ENCODE results near the gene PELI1. TPM values are rescaled to one million over a fixed set of nuclear protein-coding genes. Genes with fewer than 3 reads are reported as not detected.

Gene PELI1
- total RNA-seq, 1 donor = 5.8 TPM

DNA sequence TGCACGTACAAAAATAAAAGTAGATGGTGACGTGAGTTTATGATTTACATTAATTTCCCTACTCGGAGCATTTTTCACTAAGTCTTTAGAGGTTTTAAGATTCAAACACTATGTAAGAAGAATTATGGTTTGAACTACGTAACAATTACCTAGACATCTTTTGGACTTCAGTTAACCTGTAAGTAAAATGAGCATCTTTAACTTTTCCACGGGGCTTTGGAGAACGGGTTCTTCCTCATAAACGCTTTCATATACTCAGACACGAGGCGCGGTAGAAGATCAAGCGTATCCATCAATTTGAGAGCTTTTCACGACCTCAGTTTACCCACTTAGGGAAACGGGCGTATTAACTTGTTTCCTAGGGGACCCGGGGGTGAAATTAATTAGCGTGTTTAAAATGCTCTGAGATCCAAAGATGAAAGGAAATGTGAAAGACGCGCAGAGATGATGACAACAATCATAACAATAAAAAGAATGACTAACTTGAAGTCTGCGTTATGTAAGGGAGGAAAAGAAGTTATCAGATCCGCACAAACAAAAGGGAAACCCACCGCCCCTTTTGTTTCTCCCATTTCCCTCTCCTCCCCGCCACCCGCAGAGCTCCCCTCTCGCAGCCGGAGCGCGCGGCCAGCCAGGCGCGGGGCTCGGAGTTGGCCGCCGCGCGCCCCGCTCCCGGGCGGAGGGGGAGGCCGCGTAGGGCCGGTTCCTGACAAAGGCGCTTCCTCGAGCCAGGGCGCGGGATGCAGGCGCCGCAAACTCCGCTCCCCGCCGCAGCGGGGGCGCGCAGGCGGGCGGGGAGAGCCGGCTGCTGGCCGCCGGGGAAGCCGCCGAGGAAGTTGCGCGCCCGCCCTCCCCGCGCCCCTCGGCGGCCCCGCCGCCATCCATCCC lies 807 bp downstream of the PELI1 start:
- TF ChIP-seq, protein P1, sequence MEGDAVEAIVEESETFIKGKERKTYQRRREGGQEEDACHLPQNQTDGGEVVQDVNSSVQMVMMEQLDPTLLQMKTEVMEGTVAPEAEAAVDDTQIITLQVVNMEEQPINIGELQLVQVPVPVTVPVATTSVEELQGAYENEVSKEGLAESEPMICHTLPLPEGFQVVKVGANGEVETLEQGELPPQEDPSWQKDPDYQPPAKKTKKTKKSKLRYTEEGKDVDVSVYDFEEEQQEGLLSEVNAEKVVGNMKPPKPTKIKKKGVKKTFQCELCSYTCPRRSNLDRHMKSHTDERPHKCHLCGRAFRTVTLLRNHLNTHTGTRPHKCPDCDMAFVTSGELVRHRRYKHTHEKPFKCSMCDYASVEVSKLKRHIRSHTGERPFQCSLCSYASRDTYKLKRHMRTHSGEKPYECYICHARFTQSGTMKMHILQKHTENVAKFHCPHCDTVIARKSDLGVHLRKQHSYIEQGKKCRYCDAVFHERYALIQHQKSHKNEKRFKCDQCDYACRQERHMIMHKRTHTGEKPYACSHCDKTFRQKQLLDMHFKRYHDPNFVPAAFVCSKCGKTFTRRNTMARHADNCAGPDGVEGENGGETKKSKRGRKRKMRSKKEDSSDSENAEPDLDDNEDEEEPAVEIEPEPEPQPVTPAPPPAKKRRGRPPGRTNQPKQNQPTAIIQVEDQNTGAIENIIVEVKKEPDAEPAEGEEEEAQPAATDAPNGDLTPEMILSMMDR (IDR thresholded peaks at IDR 0.05; ENCODE audit: insufficient read depth, low read length) = no peak
- peak overlapping the region; percentile 82 for H3K4me3 ChIP-seq (ENCODE audit: low read depth, low read length)
- peak; percentile 51 for DNase-seq (ENCODE audit: low read depth)

DNA sequence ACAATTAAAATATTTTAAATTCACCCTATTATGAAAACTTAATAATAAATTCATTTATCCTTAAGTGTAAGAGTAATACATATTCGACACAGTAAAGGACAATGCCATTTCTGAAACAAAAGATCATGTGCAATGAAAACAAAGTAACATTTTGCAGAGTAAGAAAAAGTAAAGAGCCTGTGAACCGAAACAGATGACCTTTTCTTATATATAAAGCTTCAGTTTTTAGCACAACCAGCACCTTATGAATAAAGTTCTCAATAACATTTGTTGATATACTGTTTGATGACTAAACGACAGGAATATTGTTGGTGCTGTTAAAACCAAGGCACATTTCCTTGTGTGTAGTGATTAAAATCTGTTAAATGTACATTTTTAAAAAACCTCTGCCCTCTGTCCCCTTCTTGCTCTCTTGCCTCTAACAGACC lies 1.5 kb downstream of the PELI1 start:
- TF ChIP-seq, protein P1 (IDR thresholded peaks at IDR 0.05; ENCODE audit: insufficient read depth, low read length) = no peak
- H3K4me3 ChIP-seq (ENCODE audit: low read depth, low read length) = peak overlapping the region; percentile 82
- peak; percentile 37 for DNase-seq (ENCODE audit: low read depth)

DNA sequence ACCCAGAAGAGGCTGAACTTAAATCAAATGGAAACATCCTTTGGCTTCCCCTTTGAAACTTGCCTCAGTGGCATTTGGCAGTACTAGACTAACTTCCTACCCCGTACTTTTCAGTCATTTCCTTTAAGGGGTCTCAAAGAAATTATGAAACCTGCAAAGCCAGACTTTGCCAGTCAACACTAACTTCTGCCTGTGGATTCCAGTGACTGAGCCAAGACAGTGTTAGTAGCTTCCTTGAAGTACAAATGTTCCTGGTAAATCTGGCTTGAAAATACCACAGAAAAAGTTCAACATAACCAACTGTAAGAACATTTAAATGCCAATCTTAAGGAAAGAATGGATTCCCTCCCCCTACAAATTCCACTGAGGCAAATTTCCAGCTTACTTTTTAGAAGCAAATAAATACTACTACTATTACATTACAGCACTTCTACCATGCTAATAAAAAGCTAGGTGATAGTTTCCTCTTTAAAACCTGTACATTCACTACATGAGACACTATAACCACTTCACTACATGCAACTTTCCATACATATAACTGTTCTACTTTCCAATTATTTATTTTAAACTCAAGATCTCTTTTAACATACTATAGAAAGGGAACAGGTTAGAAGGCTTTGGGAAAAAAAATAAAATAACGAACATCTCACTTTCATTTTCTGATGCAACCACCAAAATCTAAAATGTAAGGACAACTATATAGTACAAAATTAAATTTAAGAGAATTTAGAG lies 2.4 kb downstream of the PELI1 start:
- DNase-seq (ENCODE audit: low read depth) = peak; percentile 58
- peak overlapping the region; percentile 82 for H3K4me3 ChIP-seq (ENCODE audit: low read depth, low read length)
- TF ChIP-seq, protein P1 (IDR thresholded peaks at IDR 0.05; ENCODE audit: insufficient read depth, low read length) = no peak

DNA sequence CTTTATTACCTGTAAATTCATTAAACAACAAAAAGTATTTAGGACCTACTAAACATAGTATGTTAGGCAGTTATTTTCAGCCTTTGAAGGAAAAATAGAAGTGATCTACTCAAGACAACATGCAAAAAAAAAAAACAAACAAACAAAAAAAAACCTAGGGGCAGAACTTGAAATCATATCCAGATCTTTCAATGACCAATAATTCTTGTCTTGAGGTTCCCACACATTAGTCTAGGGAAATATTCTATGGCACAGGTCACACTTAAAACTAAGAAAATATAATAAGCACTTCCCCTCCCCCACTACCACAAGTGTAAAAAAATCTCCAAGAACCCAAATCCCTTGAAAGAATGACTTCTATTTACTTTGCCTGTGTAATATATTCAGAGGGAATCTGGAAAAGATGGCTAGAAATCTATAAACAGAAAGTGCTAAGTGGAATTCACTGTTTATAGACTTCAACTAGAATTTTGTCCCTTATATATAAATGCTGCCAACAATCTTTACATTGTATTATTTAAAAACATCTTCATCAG lies 3.5 kb downstream of the PELI1 start:
- DNase-seq (ENCODE audit: low read depth) = no peak
- no peak overlapping the region for H3K4me3 ChIP-seq (ENCODE audit: low read depth, low read length)
- TF ChIP-seq, protein P1 (IDR thresholded peaks at IDR 0.05; ENCODE audit: insufficient read depth, low read length) = no peak

DNA sequence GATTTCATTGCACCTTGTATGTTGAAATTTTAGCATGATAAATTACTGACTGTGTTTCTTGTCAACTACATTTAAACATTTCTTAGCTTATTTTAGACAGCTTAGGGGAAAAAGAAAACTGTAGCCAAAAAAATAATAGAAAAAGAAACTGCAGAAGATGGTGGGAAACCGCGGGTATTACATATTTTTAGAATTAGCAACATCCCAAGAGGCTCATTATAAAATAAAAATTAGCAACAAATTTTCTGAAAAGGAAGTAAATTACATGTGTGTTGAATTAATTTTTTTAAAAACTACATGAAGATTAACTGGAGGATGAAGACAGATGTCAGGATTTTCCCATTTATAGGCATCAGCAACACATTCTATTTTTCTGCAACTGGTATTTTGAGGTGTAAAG lies 4.3 kb downstream of the PELI1 start:
- no peak for DNase-seq (ENCODE audit: low read depth)
- TF ChIP-seq, protein P1 (IDR thresholded peaks at IDR 0.05; ENCODE audit: insufficient read depth, low read length) = no peak
- H3K4me3 ChIP-seq (ENCODE audit: low read depth, low read length) = no peak overlapping the region

DNA sequence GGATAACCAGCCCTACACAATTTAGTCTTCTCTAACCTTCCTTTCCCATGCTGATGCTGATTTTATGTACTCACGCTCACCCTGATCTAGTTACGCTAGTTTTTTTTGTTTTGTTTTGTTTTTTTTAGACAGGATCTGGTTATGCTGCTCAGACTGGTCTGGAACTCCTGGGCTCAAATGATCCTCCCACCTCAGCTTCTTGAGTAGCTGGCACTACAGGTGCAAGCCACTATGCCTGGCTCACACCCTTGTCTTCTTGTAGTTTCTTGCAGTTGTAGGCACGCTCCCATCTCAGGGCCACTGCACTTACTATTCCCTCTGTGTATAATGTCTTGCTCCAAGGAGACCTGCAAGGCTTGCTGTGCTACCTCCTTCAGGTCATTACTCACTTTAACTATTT lies 6.2 kb downstream of the PELI1 start:
- TF ChIP-seq, protein P1 (IDR thresholded peaks at IDR 0.05; ENCODE audit: insufficient read depth, low read length) = no peak
- no peak overlapping the region for H3K4me3 ChIP-seq (ENCODE audit: low read depth, low read length)
- no peak for DNase-seq (ENCODE audit: low read depth)

Measured in fibroblast of the aortic adventitia (primary cell).